ENCODE results near the gene AGPAT3.
A peak's percentile ranks its signal among the peaks of the same experiment; 100 is the strongest.

The AGPAT3 gene

GRCh38 chr21:43906585-43907370 is 41.8 kb downstream of the AGPAT3 start:
- TF ChIP-seq CTCF (conservative IDR thresholded peaks at IDR 0.05) = no peak
- peak overlapping the region; percentile 81 for H3K27ac ChIP-seq

- peak overlapping the region; percentile 6; the same call in 1 of the 2 replicates for H3K27ac ChIP-seq
- TF ChIP-seq CTCF (conservative IDR thresholded peaks at IDR 0.05) = no peak
Measured at GRCh38 chr21:43907751-43908150, 42.7 kb downstream of the AGPAT3 start.

- no peak for TF ChIP-seq CTCF (conservative IDR thresholded peaks at IDR 0.05)
- H3K27ac ChIP-seq = peak overlapping the region; percentile 6; the same call in 1 of the 2 replicates
Measured at GRCh38 chr21:43908167-43908566, 43.1 kb downstream of the AGPAT3 start.

- H3K27ac ChIP-seq = peak overlapping the region; percentile 12; the same call in 1 of the 2 replicates
- TF ChIP-seq CTCF (conservative IDR thresholded peaks at IDR 0.05) = no peak
Measured at GRCh38 chr21:43909741-43910400, 44.8 kb downstream of the AGPAT3 start.

- peak overlapping the region; percentile 12; the same call in 1 of the 2 replicates for H3K27ac ChIP-seq
- TF ChIP-seq CTCF (conservative IDR thresholded peaks at IDR 0.05) = no peak
Measured at GRCh38 chr21:43910460-43910859, 45.4 kb downstream of the AGPAT3 start.

GRCh38 chr21:43911015-43911934 is 46.3 kb downstream of the AGPAT3 start:
- peak overlapping the region; percentile 1; the same call in 1 of the 2 replicates for H3K27ac ChIP-seq
- no peak for TF ChIP-seq CTCF (conservative IDR thresholded peaks at IDR 0.05)
